K562 (cell line): Measurements from ENCODE around the gene ITSN2. TPM values are rescaled to one million over a fixed set of nuclear protein-coding genes. Genes with fewer than 3 reads are reported as not detected.

Experiments
- ATAC-seq: fragments of 200-7000 bp; cut with Tn5 transposase; 3 replicates; pipeline ENCODE4 v1.9.1; 2020; ENCODE audit warnings: moderate library complexity
- BruUV-seq: library from RNA; stranded (reverse); fragments of 400-500 nt; replicated peaks from 2 replicates; lab custom pipeline; 2021; lab: Mats Ljungman, UMichigan
- CTCF ChIA-PET: fragments of 300-600 bp; formaldehyde crosslinking; extraction: SDS; loops from one replicate; lab custom pipeline; 2021; ENCODE audit warnings: low intra/inter-chr PET ratio; lab: Yijun Ruan, JAX
- POLR2A ChIA-PET: fragments of 300-600, 350-650 bp; sonication (Branson Sonifier 250); formaldehyde crosslinking; extraction: SDS; loops from one replicate; lab custom pipeline; 2021; ENCODE audit warnings: antibody characterized with exemption, inconsistent platforms; lab: Yijun Ruan, JAX
- DNase-seq, 4 experiments: peaks; one replicate each; pipeline versions ENCODE4 v3.0.0 to v3.0.0-alpha.2; 2011 to 2018; ENCODE audit warnings: low spot score in 3 of 4, mixed read lengths in 3 of 4; ENCODE audit errors: extremely low read depth in 1 of 4
- FAIRE-seq: peaks from 2 replicates; lab custom pipeline; 2011; peaks lifted over from hg19 to GRCh38; lab: Jason Lieb, UNC
- H2AFZ ChIP-seq: 2 replicates; pipeline ENCODE4 v1.6.0; 2011; ENCODE audit warnings: low read depth, low read length, control low read depth, inconsistent platforms
- H3K27ac ChIP-seq: fragments of 200-600 bp; 3 replicates; pipeline ENCODE4 v1.8.0; 2011; ENCODE audit warnings: low read depth, mild to moderate bottlenecking, control low read depth, inconsistent platforms, low read length, moderate library complexity, mixed read lengths; ENCODE audit errors: extremely low read depth
- H3K27me3 ChIP-seq, 2 experiments: fragments of 300-600 bp in 1 of 2; 2 replicates in 1 of 2; 3 replicates in 1 of 2; pipeline versions ENCODE4 v1.6.0 to v1.8.0; 2011; ENCODE audit warnings: inconsistent platforms in 2 of 2, low read length in 2 of 2, mild to moderate bottlenecking in 1 of 2, mixed read lengths in 1 of 2, moderate library complexity in 1 of 2; ENCODE audit not compliant: control insufficient read depth in 2 of 2, insufficient read depth in 2 of 2
- H3K36me3 ChIP-seq: fragments of 300-600 bp; 3 replicates; pipeline ENCODE4 v1.8.0; 2011; ENCODE audit warnings: mild to moderate bottlenecking, low read length, inconsistent platforms; ENCODE audit not compliant: control insufficient read depth, insufficient read depth
- H3K4me1 ChIP-seq, 2 experiments: fragments of 200-600 bp in 1 of 2; replicated peaks in 1 of 2; 2 replicates in 1 of 2; 3 replicates in 1 of 2; pipeline versions ENCODE4 v1.5.1 to v1.8.0; 2011; ENCODE audit warnings: inconsistent platforms in 2 of 2, low read length in 2 of 2, mild to moderate bottlenecking in 1 of 2, mixed read lengths in 1 of 2, moderate library complexity in 1 of 2; ENCODE audit not compliant: control insufficient read depth in 2 of 2, insufficient read depth in 2 of 2
- H3K4me2 ChIP-seq: 2 replicates; pipeline ENCODE4 v1.6.1; 2011; ENCODE audit warnings: low read length, control low read depth, inconsistent platforms, mixed read lengths; ENCODE audit not compliant: insufficient read depth
- H3K4me3 ChIP-seq: fragments of 200-600 bp; sonication (generic), shearing (Covaris generic); 2 replicates; pipeline ENCODE4 v1.5.1; 2016; ENCODE audit warnings: control low read depth, inconsistent platforms
- H3K79me2 ChIP-seq: fragments of 200-600 bp; 3 replicates; pipeline ENCODE4 v1.8.0; 2011; ENCODE audit warnings: low read length, inconsistent platforms; ENCODE audit not compliant: control insufficient read depth, insufficient read depth
- H3K9ac ChIP-seq, 2 experiments: 2 replicates each; pipeline versions ENCODE4 v1.6.0 to v1.6.1; 2011; ENCODE audit warnings: low read depth in 2 of 2, low read length in 2 of 2, control low read depth in 1 of 2, inconsistent platforms in 1 of 2, mild to moderate bottlenecking in 1 of 2, mixed read lengths in 1 of 2; ENCODE audit not compliant: insufficient read depth in 1 of 2
- H3K9me1 ChIP-seq: one replicate; pipeline ENCODE4 v1.6.0; 2011; ENCODE audit warnings: inconsistent platforms, mild to moderate bottlenecking, low read length, moderate library complexity; ENCODE audit not compliant: control insufficient read depth, insufficient read depth
- H3K9me3 ChIP-seq: replicated peaks from 2 replicates; pipeline ENCODE4 v1.5.1; 2011; ENCODE audit warnings: low read depth, low read length, inconsistent platforms; ENCODE audit not compliant: control insufficient read depth, insufficient read depth
- H4K20me1 ChIP-seq: replicated peaks from 2 replicates; pipeline ENCODE4 v1.6.1; 2011; ENCODE audit warnings: low read length, inconsistent platforms, mixed read lengths; ENCODE audit not compliant: control insufficient read depth, insufficient read depth
- BCOR ChIP-seq: fragments of 450-650 bp; IDR thresholded peaks from 2 replicates; pipeline ENCODE4 v1.6.1; 2016
- CHD1 ChIP-seq: fragments of 200-600 bp; sonication (generic); IDR thresholded peaks from one replicate; pipeline ENCODE4 v1.6.1; 2012; ENCODE audit warnings: mild to moderate bottlenecking, moderate library complexity, low read length, inconsistent platforms
- HMG20B ChIP-seq: fragments of 250-450 bp; sonication (Bioruptor Pico); IDR thresholded peaks from 2 replicates; pipeline ENCODE4 v1.5.0; 2021; ENCODE audit warnings: mild to moderate bottlenecking
- HNRNPLL ChIP-seq: fragments of 200-400 bp; formaldehyde crosslinking; IDR thresholded peaks from 2 replicates; pipeline ENCODE4 v1.6.1; 2017; ENCODE audit warnings: low read length, low read depth, mild to moderate bottlenecking; ENCODE audit not compliant: poor library complexity, severe bottlenecking
- KLF1 ChIP-seq: fragments of 450-650 bp; IDR thresholded peaks from 2 replicates; pipeline ENCODE4 v1.6.1; 2016; ENCODE audit warnings: missing genetic modification characterization, missing compliant biosample characterization
- RB1 ChIP-seq: fragments of 450-650 bp; IDR thresholded peaks from 2 replicates; pipeline ENCODE4 v1.6.1; 2017; ENCODE audit warnings: low read depth, mild to moderate bottlenecking
- RBM34 ChIP-seq: fragments of 200-400 bp; formaldehyde crosslinking; IDR thresholded peaks from 2 replicates; pipeline ENCODE4 v1.6.1; 2018; ENCODE audit warnings: low read length, borderline replicate concordance; ENCODE audit not compliant: insufficient read depth
- SMC3 ChIP-seq: conservative IDR thresholded peaks from 2 replicates; pipeline ENCODE4 v1.6.1; 2011; ENCODE audit warnings: low read depth, low read length, improper control_type of control experiment; ENCODE audit not compliant: insufficient read depth
- TARDBP ChIP-seq: fragments of 450-650 bp; IDR thresholded peaks from 2 replicates; pipeline ENCODE4 v1.6.1; 2016
- TGIF2 ChIP-seq: sonication (generic); formaldehyde crosslinking; IDR thresholded peaks from 2 replicates; pipeline ENCODE4 v1.8.1; 2022; ENCODE audit warnings: mild to moderate bottlenecking, missing genetic modification reagents, moderate library complexity
- XRCC5 ChIP-seq: fragments of 200-400 bp; formaldehyde crosslinking; IDR thresholded peaks from 2 replicates; pipeline ENCODE4 v1.6.1; 2017; ENCODE audit warnings: low read depth, mild to moderate bottlenecking, low read length
- ZNF12 ChIP-seq: sonication (generic); formaldehyde crosslinking; IDR thresholded peaks from 2 replicates; pipeline ENCODE4 v1.4.0; 2020; ENCODE audit warnings: mild to moderate bottlenecking, missing genetic modification reagents
- ZNF184 ChIP-seq: sonication (generic); formaldehyde crosslinking; IDR thresholded peaks from 2 replicates; pipeline ENCODE4 v1.5.0; 2020; ENCODE audit warnings: missing genetic modification reagents
- WGBS: fragments of 100-300 bp; shearing (Covaris generic); methylation state at CpG from one replicate; pipeline ENCODE4 v1.1.6; 2016; ENCODE audit warnings: low coverage, mixed read lengths; ENCODE audit not compliant: insufficient coverage; ENCODE audit errors: missing lambda C conversion rate; 5-methylcytosine and 5-hydroxymethylcytosine counted together
- in situ Hi-C: fragments of 300-500 bp; cut with MboI; formaldehyde crosslinking; loops from 4 replicates; pipeline ENCODE4 v1.15.0; 2018; ENCODE audit warnings: inconsistent platforms, mixed read lengths
- intact Hi-C: fragments of 100-400 bp; cut with micrococcal nuclease; formaldehyde crosslinking; loops from 2 replicates; pipeline ENCODE4 v1.14.2; 2022
- polyA plus RNA-seq, 8 experiments: library from polyadenylated mRNA; depleted of rRNA in 4 of 8; stranded (reverse) in 5 of 8; unstranded in 3 of 8; fragments of >200 nt; fragmentation: Nextera tagmentation in 2 of 8; fragmentation: Illumina TruSeq in 1 of 8; extraction: Ambion mirVana in 2 of 8; extraction: Trizol in 1 of 8; gene quantifications; 2 replicates each; pipeline versions ENCODE4 v1.2.1 to v1.2.3, GENCODE V29; 2011 to 2014; ENCODE audit warnings: inconsistent platforms in 1 of 8, missing spikeins in 1 of 8
- total RNA-seq, 7 experiments: library from RNA; depleted of rRNA in 6 of 7; stranded (reverse); fragments of >200 nt in 6 of 7; fragmentation: Illumina TruSeq in 2 of 7; extraction: Trizol in 2 of 7; gene quantifications; 2 replicates each; pipeline versions ENCODE4 v1.2.1 to v1.2.3, GENCODE V29; 2011 to 2021; ENCODE audit warnings: low replicate concordance in 1 of 7
- TF ChIP-seq, protein P1 (sequence below): sonication (generic); formaldehyde crosslinking; IDR thresholded peaks from 2 replicates; pipeline ENCODE4 v1.8.1; 2022; ENCODE audit warnings: missing genetic modification reagents
- TF ChIP-seq, protein P2 (sequence below): sonication (generic); formaldehyde crosslinking; IDR thresholded peaks from 2 replicates; pipeline ENCODE4 v1.8.0; 2022; ENCODE audit warnings: missing genetic modification reagents, mild to moderate bottlenecking, moderate library complexity, borderline replicate concordance

ITSN2 gene
- total and polyA plus RNA-seq, 9 of the 15 experiments (the other 6 are each of a cell fraction or from before 2014, with no cell fraction given), result 6.6 to 19.9 (median 15.2) TPM

DNA sequence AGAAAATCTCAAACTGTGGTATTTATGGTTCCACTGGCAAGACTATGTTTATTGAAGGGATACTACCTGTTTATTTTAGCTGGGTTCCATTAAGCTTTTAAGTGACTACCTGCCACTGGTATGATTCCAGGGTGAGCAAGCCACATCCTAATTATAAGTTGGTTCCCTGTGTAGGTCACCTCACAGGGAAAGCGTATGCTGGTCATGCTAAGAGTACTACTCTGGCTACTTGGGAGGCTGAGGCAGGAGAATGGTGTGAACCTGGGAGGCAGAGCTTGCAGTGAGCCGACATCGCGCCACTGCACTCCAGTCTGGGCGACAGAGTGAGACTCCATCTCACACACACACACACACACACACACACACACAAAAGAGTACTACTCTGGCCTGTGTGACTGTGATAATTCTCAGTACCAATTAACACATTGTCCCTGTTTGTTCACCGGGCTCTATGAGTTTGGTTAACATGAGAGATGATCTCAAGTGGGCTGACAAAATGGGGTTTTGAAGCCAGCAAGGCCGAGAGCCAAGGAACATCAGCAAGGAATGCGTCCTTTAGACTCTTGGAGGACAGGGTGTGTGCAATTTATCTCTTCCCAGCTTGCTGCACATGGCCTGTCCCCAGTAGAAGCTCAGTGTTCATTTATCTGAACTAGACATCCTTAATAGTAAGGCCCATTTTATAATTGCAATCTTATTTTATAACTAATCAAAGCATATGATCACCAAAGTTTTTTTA is 15.2 kb upstream of the ITSN2 start:
- Histone ChIP-seq H3K9me3 (no peaks in the 10 kb centered on the region), H3K27ac (no peak overlapping the region), H2AFZ (no peak overlapping the region), H3K36me3 (no peaks in the 10 kb centered on the region), H3K4me2 (no peak overlapping the region), H3K4me1 (no peaks in the 10 kb centered on the region), H3K4me3 (no peak overlapping the region), H3K9me1 (no peaks in the 10 kb centered on the region), H3K79me2 (no peaks in the 10 kb centered on the region), H4K20me1 (no peaks in the 10 kb centered on the region), H3K9ac (no peak overlapping the region), H3K27me3 (no peaks in the 10 kb centered on the region)
- ATAC-seq, result peak; percentile 22; the same call in 2 of the 3 replicates
- POLR2A ChIA-PET, result no interaction called here
- BruUV-seq, result no TSS peak
- FAIRE-seq, result no peak
- DNase-seq, result no peak
- CTCF ChIA-PET, result no interaction called here
- 44% methylated on average over 4 of the region's 8 CpGs for WGBS
- intact Hi-C loops, result no loop called here
- TF ChIP-seq ZNF12 (CRISPR knock-in tag) (no peak), BCOR (no peak), RB1 (no peak), HNRNPLL (no peak), KLF1 (tag) (no peak), ZNF184 (CRISPR knock-in tag) (no peak), XRCC5 (no peak), TGIF2 (CRISPR knock-in tag) (no peak), SMC3 (no peak), HMG20B (CRISPR knock-in tag) (no peak), RBM34 (no peak), TARDBP (no peak), CHD1 (no peak)
- TF ChIP-seq, protein P1, sequence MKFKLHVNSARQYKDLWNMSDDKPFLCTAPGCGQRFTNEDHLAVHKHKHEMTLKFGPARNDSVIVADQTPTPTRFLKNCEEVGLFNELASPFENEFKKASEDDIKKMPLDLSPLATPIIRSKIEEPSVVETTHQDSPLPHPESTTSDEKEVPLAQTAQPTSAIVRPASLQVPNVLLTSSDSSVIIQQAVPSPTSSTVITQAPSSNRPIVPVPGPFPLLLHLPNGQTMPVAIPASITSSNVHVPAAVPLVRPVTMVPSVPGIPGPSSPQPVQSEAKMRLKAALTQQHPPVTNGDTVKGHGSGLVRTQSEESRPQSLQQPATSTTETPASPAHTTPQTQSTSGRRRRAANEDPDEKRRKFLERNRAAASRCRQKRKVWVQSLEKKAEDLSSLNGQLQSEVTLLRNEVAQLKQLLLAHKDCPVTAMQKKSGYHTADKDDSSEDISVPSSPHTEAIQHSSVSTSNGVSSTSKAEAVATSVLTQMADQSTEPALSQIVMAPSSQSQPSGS, result no peak
- TF ChIP-seq, protein P2, sequence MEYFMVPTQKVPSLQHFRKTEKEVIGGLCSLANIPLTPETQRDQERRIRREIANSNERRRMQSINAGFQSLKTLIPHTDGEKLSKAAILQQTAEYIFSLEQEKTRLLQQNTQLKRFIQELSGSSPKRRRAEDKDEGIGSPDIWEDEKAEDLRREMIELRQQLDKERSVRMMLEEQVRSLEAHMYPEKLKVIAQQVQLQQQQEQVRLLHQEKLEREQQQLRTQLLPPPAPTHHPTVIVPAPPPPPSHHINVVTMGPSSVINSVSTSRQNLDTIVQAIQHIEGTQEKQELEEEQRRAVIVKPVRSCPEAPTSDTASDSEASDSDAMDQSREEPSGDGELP, result no peak
- in situ Hi-C loops, result no loop called here
